Rectal smooth muscle tissue (tissue), 1 donor: ENCODE data around the gene PIK3C2G.

ENCODE experiments used
- H3K27ac ChIP-seq: one replicate; pipeline ENCODE4 v1.7.0; 2013; ENCODE audit warnings: low read depth, low read length, inconsistent platforms
- H3K27me3 ChIP-seq: one replicate; pipeline ENCODE4 v1.7.0; 2013; ENCODE audit warnings: low read length; ENCODE audit not compliant: control insufficient read depth, insufficient read depth
- H3K36me3 ChIP-seq: one replicate; pipeline ENCODE4 v1.7.0; 2013; ENCODE audit warnings: low read length; ENCODE audit not compliant: control insufficient read depth, insufficient read depth
- H3K4me1 ChIP-seq: one replicate; pipeline ENCODE4 v1.7.0; 2013; ENCODE audit warnings: low read length; ENCODE audit not compliant: control insufficient read depth, insufficient read depth
- H3K4me3 ChIP-seq: one replicate; pipeline ENCODE4 v1.7.0; 2013; ENCODE audit warnings: low read length
- H3K9ac ChIP-seq: one replicate; pipeline ENCODE4 v1.7.0; 2013; ENCODE audit warnings: low read length

The PIK3C2G gene

GRCh38 chr12:18432206-18432605 lies 170.9 kb downstream of the PIK3C2G start:
- Histone ChIP-seq H3K9ac (no peak overlapping the region), H3K4me3 (no peak overlapping the region), H3K27ac (no peak overlapping the region), H3K27me3 (no peaks in the 10 kb centered on the region), H3K36me3 (no peaks in the 10 kb centered on the region), H3K4me1 (no peaks in the 10 kb centered on the region)

- Histone ChIP-seq H3K4me3 (no peak overlapping the region), H3K27ac (no peak overlapping the region), H3K27me3 (no peaks in the 10 kb centered on the region), H3K9ac (no peak overlapping the region), H3K4me1 (no peaks in the 10 kb centered on the region), H3K36me3 (no peaks in the 10 kb centered on the region)
Observed at GRCh38 chr12:18436170-18436569, 174.9 kb downstream of the PIK3C2G start.

DNA sequence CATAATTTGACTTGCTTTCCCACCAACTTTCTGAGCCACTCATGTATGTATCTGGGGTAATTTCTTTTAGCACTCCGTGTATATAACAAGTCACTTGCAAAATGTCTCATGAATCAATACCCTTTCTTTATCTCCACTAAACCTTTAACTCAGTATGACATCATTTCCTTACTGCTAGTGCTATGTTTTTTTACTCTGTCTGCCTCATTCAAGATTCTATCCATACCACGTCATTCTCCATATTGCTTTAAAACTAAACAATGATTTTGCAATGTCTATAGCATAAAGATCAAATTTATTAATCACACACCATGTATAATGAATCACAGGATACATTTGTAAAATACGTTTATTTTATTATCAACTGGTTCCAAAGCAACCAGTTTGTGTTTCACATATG lies 178.2 kb downstream of the PIK3C2G start:
- Histone ChIP-seq H3K9ac (no peak overlapping the region), H3K4me1 (no peaks in the 10 kb centered on the region), H3K27me3 (no peaks in the 10 kb centered on the region), H3K27ac (no peak overlapping the region), H3K36me3 (no peaks in the 10 kb centered on the region), H3K4me3 (no peak overlapping the region)

DNA sequence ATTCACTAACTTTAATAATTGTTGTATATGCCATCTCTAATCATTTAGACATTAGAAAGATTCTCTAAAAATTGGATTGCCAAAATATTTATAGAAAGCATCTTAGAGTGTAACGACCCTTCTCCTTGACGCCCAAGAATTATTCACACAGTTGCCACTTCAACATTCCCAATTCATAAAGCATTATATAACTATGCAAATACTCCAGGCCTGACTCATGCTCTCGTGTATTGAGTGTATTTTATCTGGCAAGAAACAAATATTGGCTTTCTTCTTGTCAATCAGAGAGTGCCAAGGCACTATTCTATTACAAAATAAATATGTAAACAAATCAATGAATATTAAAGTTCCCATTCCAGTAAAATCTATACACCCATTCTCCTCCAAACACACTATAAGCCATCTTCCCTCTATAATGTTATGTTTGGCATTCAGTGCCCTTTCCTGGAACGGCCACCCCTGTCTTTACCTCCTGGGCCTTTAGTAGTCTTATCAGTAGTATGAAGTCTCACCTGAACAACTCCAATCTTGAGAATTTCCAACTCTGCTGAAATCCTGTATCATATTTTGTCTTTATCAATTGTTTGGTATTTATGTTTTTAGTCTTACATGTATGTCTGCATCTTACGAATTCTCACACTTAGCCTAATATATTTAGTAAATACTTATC lies 182.6 kb downstream of the PIK3C2G start:
- Histone ChIP-seq H3K4me1 (no peaks in the 10 kb centered on the region), H3K36me3 (no peaks in the 10 kb centered on the region), H3K27ac (no peak overlapping the region), H3K27me3 (no peaks in the 10 kb centered on the region), H3K9ac (no peak overlapping the region), H3K4me3 (no peak overlapping the region)

- H3K9ac ChIP-seq, result no peak overlapping the region
- H3K27ac ChIP-seq, result no peak overlapping the region
- no peaks in the 10 kb centered on the region for H3K27me3 ChIP-seq
- no peaks in the 10 kb centered on the region for H3K4me1 ChIP-seq
- no peaks in the 10 kb centered on the region for H3K36me3 ChIP-seq
- H3K4me3 ChIP-seq, result no peak overlapping the region
Observed at GRCh38 chr12:18446061-18446644, 184.8 kb downstream of the PIK3C2G start.

DNA sequence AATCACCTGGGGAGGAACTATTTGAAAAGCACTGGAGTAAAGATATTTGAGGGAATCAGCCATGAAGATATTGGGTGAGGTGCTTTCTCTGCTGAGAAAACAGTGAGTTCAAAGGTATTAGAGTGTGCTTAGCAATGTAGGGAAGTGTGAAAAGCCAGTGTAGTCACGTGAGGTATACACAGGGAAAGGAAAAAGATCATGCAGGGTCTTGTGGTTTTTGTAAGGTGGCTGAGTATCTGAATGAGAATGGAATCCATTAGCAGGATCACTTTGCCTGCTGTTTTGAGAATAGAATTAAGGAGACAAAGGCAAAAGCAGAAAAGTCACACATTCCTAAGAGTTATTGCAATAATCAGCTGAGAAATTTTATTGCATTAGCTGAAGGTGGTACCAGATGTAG lies 193.0 kb downstream of the PIK3C2G start:
- no peak overlapping the region for H3K27ac ChIP-seq
- H3K36me3 ChIP-seq, result no peaks in the 10 kb centered on the region
- no peak overlapping the region for H3K4me3 ChIP-seq
- no peaks in the 10 kb centered on the region for H3K4me1 ChIP-seq
- no peaks in the 10 kb centered on the region for H3K27me3 ChIP-seq
- H3K9ac ChIP-seq, result no peak overlapping the region

GRCh38 chr12:18456344-18456743 lies 195.0 kb downstream of the PIK3C2G start:
- Histone ChIP-seq H3K27me3 (no peaks in the 10 kb centered on the region), H3K27ac (no peak overlapping the region), H3K4me3 (no peak overlapping the region)

GRCh38 chr12:18457362-18457761 lies 196.0 kb downstream of the PIK3C2G start:
- no peak overlapping the region for H3K4me3 ChIP-seq
- H3K36me3 ChIP-seq, result no peaks in the 10 kb centered on the region
- H3K27me3 ChIP-seq, result no peaks in the 10 kb centered on the region
- H3K27ac ChIP-seq, result no peak overlapping the region
- no peaks in the 10 kb centered on the region for H3K4me1 ChIP-seq
- H3K9ac ChIP-seq, result no peak overlapping the region

More at GRCh38 chr12:18456344-18456743, 195.0 kb downstream of the PIK3C2G start:
- no peaks in the 10 kb centered on the region for H3K4me1 ChIP-seq
- H3K36me3 ChIP-seq, result no peaks in the 10 kb centered on the region
- H3K9ac ChIP-seq, result no peak overlapping the region

GRCh38 chr12:18461758-18462157 lies 200.4 kb downstream of the PIK3C2G start:
- H3K9ac ChIP-seq, result no peak overlapping the region
- H3K4me1 ChIP-seq, result no peaks in the 10 kb centered on the region
- no peaks in the 10 kb centered on the region for H3K36me3 ChIP-seq
- no peak overlapping the region for H3K4me3 ChIP-seq
- no peak overlapping the region for H3K27ac ChIP-seq
- H3K27me3 ChIP-seq, result no peaks in the 10 kb centered on the region

DNA sequence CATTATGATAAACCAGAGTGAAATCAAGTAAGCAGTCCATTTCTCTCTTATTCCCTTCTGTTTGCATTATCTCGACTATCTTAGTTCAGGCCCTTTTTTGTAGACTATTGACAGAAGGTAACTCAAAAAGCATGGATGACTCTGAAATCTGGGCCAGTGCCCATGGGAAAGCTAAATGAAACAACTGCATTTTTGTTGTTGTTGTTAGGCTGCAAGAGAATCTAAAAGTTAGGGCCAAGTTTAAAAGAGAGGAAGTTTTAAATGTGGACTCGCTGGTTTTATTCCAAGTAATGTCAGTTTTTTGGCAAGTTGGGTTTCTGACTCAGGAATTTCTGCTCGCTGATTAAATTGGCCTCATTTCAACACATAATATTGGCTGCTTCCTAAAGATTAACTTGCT lies 201.1 kb downstream of the PIK3C2G start:
- Histone ChIP-seq H3K9ac (no peak overlapping the region), H3K4me1 (no peaks in the 10 kb centered on the region), H3K27me3 (no peaks in the 10 kb centered on the region), H3K27ac (no peak overlapping the region), H3K4me3 (no peak overlapping the region), H3K36me3 (no peaks in the 10 kb centered on the region)

DNA sequence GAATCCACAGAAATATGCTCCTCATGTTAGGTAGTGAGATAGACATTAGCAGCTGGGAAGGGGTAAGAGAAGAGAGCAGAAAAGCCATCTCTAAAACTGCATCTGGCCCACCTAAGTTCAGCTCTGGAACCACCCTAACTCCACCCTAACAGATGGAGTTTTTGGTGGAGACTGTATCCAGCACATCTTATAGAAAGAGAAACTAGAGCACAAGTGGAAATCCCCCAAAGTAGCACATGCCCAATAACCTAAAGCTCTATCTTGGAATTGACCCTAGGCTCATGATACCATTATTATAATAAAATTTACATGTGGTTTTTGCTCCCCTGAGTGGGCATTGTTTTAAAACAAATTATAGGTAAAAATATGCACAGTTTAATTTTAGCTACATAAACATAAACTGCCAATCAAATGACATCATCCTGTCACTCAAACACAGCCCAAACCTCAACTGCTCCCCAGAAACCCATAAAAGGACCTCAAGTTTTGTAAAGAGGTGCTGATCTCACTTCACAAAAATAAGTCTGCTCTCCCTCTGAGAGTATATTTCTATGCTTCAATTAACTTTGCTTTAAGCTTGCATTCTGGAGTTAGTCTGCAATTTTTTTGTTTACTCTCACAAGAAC lies 206.4 kb downstream of the PIK3C2G start:
- Histone ChIP-seq H3K27me3 (no peaks in the 10 kb centered on the region), H3K9ac (no peak overlapping the region), H3K36me3 (no peaks in the 10 kb centered on the region), H3K4me3 (no peak overlapping the region), H3K27ac (no peak overlapping the region), H3K4me1 (no peaks in the 10 kb centered on the region)

DNA sequence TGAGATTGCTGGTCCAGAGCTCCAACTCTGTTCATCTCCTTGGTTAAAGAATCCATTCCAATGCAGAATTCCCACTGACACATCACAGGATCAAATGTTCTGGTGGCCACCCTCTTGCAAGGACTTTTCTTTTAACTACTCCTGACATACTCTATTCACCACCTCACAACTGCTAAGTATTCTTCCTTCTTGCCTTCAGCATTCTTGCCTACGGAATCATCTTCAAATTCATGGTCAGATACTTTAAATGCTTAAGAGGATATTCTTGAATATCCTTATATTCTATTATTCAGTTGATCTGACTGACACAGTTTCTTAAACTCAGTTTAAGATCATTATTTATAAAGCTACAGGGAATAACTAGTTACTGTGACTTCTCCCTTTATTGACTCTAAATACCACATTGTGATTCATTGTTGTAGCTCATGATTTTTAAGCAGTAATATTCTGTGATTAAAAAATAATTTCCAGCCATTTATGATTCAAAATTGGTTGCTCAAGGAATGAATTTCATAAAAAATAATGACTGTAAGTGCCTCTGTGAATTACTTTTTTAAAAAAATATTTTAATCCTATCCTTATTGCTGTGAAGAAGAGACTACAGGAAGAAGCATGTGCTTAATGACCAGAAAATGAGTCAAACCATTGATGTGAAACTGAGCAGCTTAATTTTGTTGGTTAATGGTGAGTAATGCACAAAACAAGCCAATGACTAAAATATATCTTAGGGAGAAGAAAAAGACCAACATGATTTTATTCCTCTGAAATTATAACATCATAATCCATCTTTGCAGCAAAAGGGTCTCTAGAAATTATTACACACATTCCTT lies 207.1 kb downstream of the PIK3C2G start:
- Histone ChIP-seq H3K9ac (no peak overlapping the region), H3K27me3 (no peaks in the 10 kb centered on the region), H3K4me3 (no peak overlapping the region), H3K27ac (no peak overlapping the region), H3K4me1 (no peaks in the 10 kb centered on the region), H3K36me3 (no peaks in the 10 kb centered on the region)
